IPS-15b (cell line): ENCODE measurements around the gene UTP11.
A peak's percentile ranks its signal among the peaks of the same experiment; 100 is the strongest.
"Not testable (repeated sequence)": the region's sequence is repeated elsewhere in the genome, so short reads cannot be mapped to it uniquely, and the experiment has no call there.

Experiments
- H3K27me3 ChIP-seq: one replicate; pipeline ENCODE4 v1.6.1; 2013; ENCODE audit warnings: low read length; ENCODE audit not compliant: control insufficient read depth, insufficient read depth
- H3K36me3 ChIP-seq: one replicate; pipeline ENCODE4 v1.6.1; 2013; ENCODE audit warnings: low read length; ENCODE audit not compliant: control insufficient read depth, insufficient read depth
- H3K4me1 ChIP-seq: one replicate; pipeline ENCODE4 v1.6.1; 2013; ENCODE audit warnings: mild to moderate bottlenecking, low read length; ENCODE audit not compliant: control insufficient read depth, insufficient read depth
- H3K4me3 ChIP-seq: one replicate; pipeline ENCODE4 v1.5.1; 2013; ENCODE audit warnings: low read depth, low read length
- H3K9ac ChIP-seq: one replicate; pipeline ENCODE4 v1.6.1; 2013; ENCODE audit warnings: low read depth, mild to moderate bottlenecking, low read length
- H3K9me3 ChIP-seq: one replicate; pipeline ENCODE4 v1.6.1; 2013; ENCODE audit warnings: mild to moderate bottlenecking, low read length; ENCODE audit not compliant: control insufficient read depth, insufficient read depth

UTP11 gene

GRCh38 chr1:38012363-38013226 is at the start of gene UTP11:
Gene UTP11 (plus strand): TSS chr1:38012734. CDS start chr1:38012803, 69 bp downstream.
- peak within 1 kb of the TSS; percentile 99 for H3K9ac ChIP-seq
- H3K36me3 ChIP-seq: peaks cover 10% of the 10 kb centered on the region
- H3K9me3 ChIP-seq: no peaks in the 10 kb centered on the region
- H3K4me3 ChIP-seq: peak within 1 kb of the TSS; percentile 100
- H3K27me3 ChIP-seq: no peaks in the 10 kb centered on the region
- H3K4me1 ChIP-seq: peaks cover 7% of the 10 kb centered on the region

GRCh38 chr1:37964106-37964505 is 48.4 kb upstream of the UTP11 start:
- H3K36me3 ChIP-seq: peaks cover 35% of the 10 kb centered on the region
- H3K9me3 ChIP-seq, H3K9ac ChIP-seq, H3K27me3 ChIP-seq, H3K4me1 ChIP-seq, H3K4me3 ChIP-seq: not testable (repeated sequence)

- Histone ChIP-seq H3K36me3 (peaks cover 30% of the 10 kb centered on the region), H3K27me3 (no peaks in the 10 kb centered on the region), H3K4me3 (no peak overlapping the region), H3K9ac (no peak overlapping the region), H3K4me1 (no peaks in the 10 kb centered on the region), H3K9me3 (no peaks in the 10 kb centered on the region)
Measured at GRCh38 chr1:37965301-37965700, 47.2 kb upstream of the UTP11 start.

- not testable (repeated sequence) for H3K4me3 ChIP-seq, H3K27me3 ChIP-seq, H3K9ac ChIP-seq, H3K4me1 ChIP-seq, H3K9me3 ChIP-seq
- H3K36me3 ChIP-seq: peaks cover 29% of the 10 kb centered on the region
Measured at GRCh38 chr1:37973684-37974083, 38.9 kb upstream of the UTP11 start.

- H3K4me1 ChIP-seq: no peaks in the 10 kb centered on the region
- H3K36me3 ChIP-seq: peaks cover 26% of the 10 kb centered on the region
- no peaks in the 10 kb centered on the region for H3K9me3 ChIP-seq
- no peak overlapping the region for H3K4me3 ChIP-seq
- H3K27me3 ChIP-seq: no peaks in the 10 kb centered on the region
- no peak overlapping the region for H3K9ac ChIP-seq
Measured at GRCh38 chr1:37974567-37974966, 38.0 kb upstream of the UTP11 start.

GRCh38 chr1:37975083-37975482 is 37.5 kb upstream of the UTP11 start:
- not testable (repeated sequence) for H3K27me3 ChIP-seq, H3K4me1 ChIP-seq, H3K9ac ChIP-seq, H3K9me3 ChIP-seq, H3K4me3 ChIP-seq
- peaks cover 31% of the 10 kb centered on the region for H3K36me3 ChIP-seq

GRCh38 chr1:37978541-37978940 is 34.0 kb upstream of the UTP11 start:
- no peak overlapping the region for H3K9ac ChIP-seq
- no peak overlapping the region for H3K4me3 ChIP-seq
- no peaks in the 10 kb centered on the region for H3K27me3 ChIP-seq
- no peaks in the 10 kb centered on the region for H3K9me3 ChIP-seq
- H3K36me3 ChIP-seq: peaks cover 51% of the 10 kb centered on the region
- H3K4me1 ChIP-seq: no peaks in the 10 kb centered on the region

- Histone ChIP-seq H3K4me3 (no peak overlapping the region), H3K9me3 (no peaks in the 10 kb centered on the region), H3K4me1 (no peaks in the 10 kb centered on the region), H3K27me3 (no peaks in the 10 kb centered on the region), H3K9ac (no peak overlapping the region), H3K36me3 (peaks cover 59% of the 10 kb centered on the region)
Measured at GRCh38 chr1:37983546-37983945, 29.0 kb upstream of the UTP11 start.

GRCh38 chr1:37987679-37988078 is 24.9 kb upstream of the UTP11 start:
- Histone ChIP-seq H3K9ac (no peak overlapping the region), H3K27me3 (no peaks in the 10 kb centered on the region), H3K36me3 (peaks cover 35% of the 10 kb centered on the region), H3K4me1 (no peaks in the 10 kb centered on the region), H3K9me3 (no peaks in the 10 kb centered on the region), H3K4me3 (no peak overlapping the region)

GRCh38 chr1:37989361-37989930 is 23.1 kb upstream of the UTP11 start:
- Histone ChIP-seq H3K4me3 (peak overlapping the region; percentile 100), H3K4me1 (no peaks in the 10 kb centered on the region), H3K36me3 (peaks cover 27% of the 10 kb centered on the region), H3K27me3 (no peaks in the 10 kb centered on the region), H3K9me3 (no peaks in the 10 kb centered on the region), H3K9ac (peak overlapping the region; percentile 96)

- H3K4me3 ChIP-seq: no peak overlapping the region
- peaks cover 6% of the 10 kb centered on the region for H3K36me3 ChIP-seq
- no peaks in the 10 kb centered on the region for H3K27me3 ChIP-seq
- H3K4me1 ChIP-seq: peaks cover 15% of the 10 kb centered on the region
- H3K9ac ChIP-seq: no peak overlapping the region
- H3K9me3 ChIP-seq: no peaks in the 10 kb centered on the region
Measured at GRCh38 chr1:37994886-37995566, 17.5 kb upstream of the UTP11 start.
